Mesendoderm (in vitro differentiated cells): ENCODE data around the gene KDM4B.

ENCODE experiments used
- DNase-seq: peaks from one replicate; pipeline ENCODE4 v3.0.0; 2013
- H2AK5ac ChIP-seq: 2 replicates; pipeline ENCODE4 v1.6.1; 2013; ENCODE audit warnings: low read length, inconsistent platforms
- H2BK120ac ChIP-seq: 2 replicates; pipeline ENCODE4 v1.6.1; 2013; ENCODE audit warnings: low read depth, mild to moderate bottlenecking, low read length, moderate library complexity, mixed read lengths
- H2BK15ac ChIP-seq: replicated peaks from 2 replicates; pipeline ENCODE4 v1.6.1; 2013; ENCODE audit warnings: low read depth, mild to moderate bottlenecking, moderate library complexity
- H2BK5ac ChIP-seq: 2 replicates; pipeline ENCODE4 v1.6.1; 2013; ENCODE audit warnings: low read length, inconsistent platforms
- H3K18ac ChIP-seq: 2 replicates; pipeline ENCODE4 v1.6.1; 2013; ENCODE audit warnings: mild to moderate bottlenecking, low read length, mixed read lengths
- H3K23ac ChIP-seq: one replicate; pipeline ENCODE4 v1.6.1; 2013; ENCODE audit warnings: low read length
- H3K27ac ChIP-seq: 2 replicates; pipeline ENCODE4 v1.5.1; 2013; ENCODE audit warnings: low read depth, mild to moderate bottlenecking, inconsistent platforms, low read length, moderate library complexity
- H3K27me3 ChIP-seq: 2 replicates; pipeline ENCODE4 v1.6.1; 2013; ENCODE audit warnings: low read length, control low read depth, mild to moderate bottlenecking, inconsistent platforms; ENCODE audit not compliant: insufficient read depth, poor library complexity
- H3K36me3 ChIP-seq: 2 replicates; pipeline ENCODE4 v1.6.1; 2013; ENCODE audit warnings: low read length, inconsistent platforms; ENCODE audit not compliant: control insufficient read depth, insufficient read depth
- H3K4ac ChIP-seq: one replicate; pipeline ENCODE4 v1.6.1; 2013; ENCODE audit warnings: low read depth, mild to moderate bottlenecking, low read length, moderate library complexity
- H3K4me1 ChIP-seq: 2 replicates; pipeline ENCODE4 v1.6.1; 2013; ENCODE audit warnings: low read depth, low read length, inconsistent platforms; ENCODE audit not compliant: control insufficient read depth
- H3K4me2 ChIP-seq: 2 replicates; pipeline ENCODE4 v1.6.1; 2013; ENCODE audit warnings: low read length
- H3K4me3 ChIP-seq: 2 replicates; pipeline ENCODE4 v1.5.1; 2013; ENCODE audit warnings: mild to moderate bottlenecking, low read length
- H3K56ac ChIP-seq: one replicate; pipeline ENCODE4 v1.6.1; 2013; ENCODE audit warnings: low read length
- H3K79me1 ChIP-seq: 2 replicates; pipeline ENCODE4 v1.6.1; 2013; ENCODE audit warnings: low read length, inconsistent platforms
- H3K79me2 ChIP-seq: 2 replicates; pipeline ENCODE4 v1.6.1; 2013; ENCODE audit warnings: mild to moderate bottlenecking, low read length; ENCODE audit not compliant: control insufficient read depth, insufficient read depth
- H3K9ac ChIP-seq: 2 replicates; pipeline ENCODE4 v1.6.1; 2013; ENCODE audit warnings: low read length, inconsistent platforms
- H4K5ac ChIP-seq: one replicate; pipeline ENCODE4 v1.6.1; 2013; ENCODE audit warnings: low read length
- H4K8ac ChIP-seq: one replicate; pipeline ENCODE4 v1.6.1; 2013; ENCODE audit warnings: low read depth, mild to moderate bottlenecking, control low read depth, low read length, moderate library complexity
- WGBS: extraction: QIAGEN DNeasy Blood & Tissue Kit; methylation state at CpG from one replicate; pipeline ENCODE4 v1.1.7; 2013; ENCODE audit warnings: low lambda C conversion rate, missing lambda C conversion rate; ENCODE audit not compliant: insufficient coverage; ENCODE audit errors: extremely low coverage; 5-methylcytosine and 5-hydroxymethylcytosine counted together

KDM4B gene

DNA sequence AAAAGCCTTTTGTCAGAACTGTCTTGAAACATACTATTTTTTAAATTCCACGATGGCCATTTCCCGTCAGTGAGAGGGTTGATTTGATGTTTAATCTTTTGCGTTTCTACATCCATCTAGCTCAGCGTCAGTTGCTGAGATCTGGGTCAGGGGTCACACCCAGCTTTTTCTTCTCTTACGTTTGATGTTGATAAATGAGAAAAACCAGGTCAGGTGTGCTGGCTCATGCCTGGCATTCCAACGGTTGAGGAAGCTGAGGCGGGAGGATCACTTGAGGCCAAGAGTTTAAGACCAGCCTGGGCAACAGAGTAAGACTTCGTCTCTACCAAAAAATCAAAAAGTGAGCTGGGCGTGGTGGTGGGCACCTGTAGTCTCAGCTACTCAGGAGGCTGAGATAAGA is 202.8 kb downstream of the KDM4B start:
- no peak overlapping the region for H3K9ac ChIP-seq
- H2BK15ac ChIP-seq: no peak overlapping the region
- H3K56ac ChIP-seq: no peak overlapping the region
- H2BK120ac ChIP-seq: no peak overlapping the region
- H3K18ac ChIP-seq: no peak overlapping the region
- H3K79me1 ChIP-seq: no peaks in the 10 kb centered on the region
- H3K23ac ChIP-seq: no peak overlapping the region
- H4K5ac ChIP-seq: no peak overlapping the region
- no CpG with 5 or more reads among the region's 9 CpGs for WGBS
- no peak overlapping the region for H3K4me3 ChIP-seq
- no peak overlapping the region for H4K8ac ChIP-seq
- no peaks in the 10 kb centered on the region for H3K36me3 ChIP-seq
- DNase-seq: peak; percentile 14
- no peak overlapping the region for H2AK5ac ChIP-seq
- no peak overlapping the region for H2BK5ac ChIP-seq
- no peaks in the 10 kb centered on the region for H3K79me2 ChIP-seq
- no peak overlapping the region for H3K4ac ChIP-seq
- H3K27me3 ChIP-seq: no peaks in the 10 kb centered on the region
- H3K27ac ChIP-seq: no peak overlapping the region
- H3K4me2 ChIP-seq: no peak overlapping the region
- H3K4me1 ChIP-seq: no peaks in the 10 kb centered on the region

DNA sequence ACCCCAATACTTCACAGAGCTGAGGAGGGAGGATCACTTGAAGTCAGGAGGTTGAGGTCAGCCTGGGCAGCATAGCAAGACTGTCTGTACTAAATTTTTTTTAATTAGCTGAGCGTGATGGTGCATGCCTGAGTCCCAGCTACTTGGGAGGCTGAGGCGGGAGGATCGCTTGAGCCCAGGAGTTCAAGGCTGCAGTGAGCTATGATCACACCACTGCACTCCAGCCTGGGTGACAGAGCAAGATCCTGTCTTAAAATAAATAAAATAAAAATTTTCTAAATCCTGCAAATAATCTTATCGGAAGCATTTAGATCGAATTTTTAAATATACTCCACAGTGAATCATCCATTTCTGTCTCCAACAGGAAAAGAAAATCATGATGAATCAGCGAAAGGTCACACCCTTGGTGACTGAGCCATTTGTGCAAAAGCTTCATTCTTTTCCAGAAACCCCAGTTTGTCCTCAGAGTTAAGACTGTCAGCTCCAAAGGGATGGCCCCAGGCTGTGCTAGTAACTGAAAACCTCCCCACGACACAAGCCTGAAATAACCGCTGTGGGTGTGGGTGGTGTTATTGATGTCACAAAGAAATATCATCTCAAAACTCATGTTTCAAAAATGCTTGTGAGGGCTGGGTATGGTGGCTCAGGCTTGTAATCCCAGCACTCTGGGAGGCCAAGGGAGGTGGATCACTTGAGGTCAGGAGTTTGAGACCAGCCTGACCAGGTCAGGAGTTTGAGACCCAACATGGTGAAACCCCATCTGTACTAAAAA is 204.1 kb downstream of the KDM4B start:
- H3K4me3 ChIP-seq: no peak overlapping the region
- no peak overlapping the region for H3K9ac ChIP-seq
- WGBS: no CpG with 5 or more reads among the region's 8 CpGs
- no peak overlapping the region for H4K8ac ChIP-seq
- no peak overlapping the region for H4K5ac ChIP-seq
- no peaks in the 10 kb centered on the region for H3K79me2 ChIP-seq
- H3K4me1 ChIP-seq: no peaks in the 10 kb centered on the region
- H3K27ac ChIP-seq: no peak overlapping the region
- peak; percentile 14 for DNase-seq
- no peak overlapping the region for H3K4me2 ChIP-seq
- H3K36me3 ChIP-seq: no peaks in the 10 kb centered on the region
- no peak overlapping the region for H2BK120ac ChIP-seq
- H3K56ac ChIP-seq: no peak overlapping the region
- no peaks in the 10 kb centered on the region for H3K79me1 ChIP-seq
- no peak overlapping the region for H3K23ac ChIP-seq
- no peak overlapping the region for H2BK15ac ChIP-seq
- H3K4ac ChIP-seq: no peak overlapping the region
- no peaks in the 10 kb centered on the region for H3K27me3 ChIP-seq
- no peak overlapping the region for H2AK5ac ChIP-seq
- no peak overlapping the region for H2BK5ac ChIP-seq
- no peak overlapping the region for H3K18ac ChIP-seq

DNA sequence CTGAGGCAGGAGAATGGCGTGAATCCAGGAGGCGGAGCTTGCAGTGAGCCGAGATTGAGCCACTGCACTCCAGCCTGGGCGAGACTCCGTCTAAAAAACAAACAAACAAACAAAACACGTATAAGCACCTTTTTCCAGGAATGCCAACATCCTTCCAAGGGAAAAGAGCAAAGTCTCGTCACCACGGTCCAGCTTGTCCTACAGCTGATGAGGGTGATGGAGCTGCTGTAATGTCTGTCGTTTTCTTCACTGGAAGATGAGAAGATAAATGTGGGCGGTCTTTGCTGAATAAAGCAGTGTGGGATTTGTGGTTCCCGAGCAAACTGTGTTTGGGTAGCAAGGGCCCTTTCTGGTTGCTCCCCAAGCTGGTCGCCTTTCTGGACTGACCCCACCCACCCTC is 205.1 kb downstream of the KDM4B start:
- Histone ChIP-seq H2BK15ac (no peak overlapping the region), H3K4me1 (no peaks in the 10 kb centered on the region), H3K36me3 (no peaks in the 10 kb centered on the region), H3K23ac (no peak overlapping the region), H3K4me2 (no peak overlapping the region), H4K5ac (no peak overlapping the region), H3K79me2 (no peaks in the 10 kb centered on the region), H3K9ac (no peak overlapping the region), H3K4me3 (no peak overlapping the region), H2BK5ac (no peak overlapping the region), H3K4ac (no peak overlapping the region), H3K27ac (no peak overlapping the region), H3K79me1 (no peaks in the 10 kb centered on the region), H2AK5ac (no peak overlapping the region), H3K18ac (no peak overlapping the region), H2BK120ac (no peak overlapping the region), H3K27me3 (no peaks in the 10 kb centered on the region), H3K56ac (no peak overlapping the region), H4K8ac (no peak overlapping the region)
- DNase-seq: no peak
- no CpG with 5 or more reads among the region's 12 CpGs for WGBS

DNA sequence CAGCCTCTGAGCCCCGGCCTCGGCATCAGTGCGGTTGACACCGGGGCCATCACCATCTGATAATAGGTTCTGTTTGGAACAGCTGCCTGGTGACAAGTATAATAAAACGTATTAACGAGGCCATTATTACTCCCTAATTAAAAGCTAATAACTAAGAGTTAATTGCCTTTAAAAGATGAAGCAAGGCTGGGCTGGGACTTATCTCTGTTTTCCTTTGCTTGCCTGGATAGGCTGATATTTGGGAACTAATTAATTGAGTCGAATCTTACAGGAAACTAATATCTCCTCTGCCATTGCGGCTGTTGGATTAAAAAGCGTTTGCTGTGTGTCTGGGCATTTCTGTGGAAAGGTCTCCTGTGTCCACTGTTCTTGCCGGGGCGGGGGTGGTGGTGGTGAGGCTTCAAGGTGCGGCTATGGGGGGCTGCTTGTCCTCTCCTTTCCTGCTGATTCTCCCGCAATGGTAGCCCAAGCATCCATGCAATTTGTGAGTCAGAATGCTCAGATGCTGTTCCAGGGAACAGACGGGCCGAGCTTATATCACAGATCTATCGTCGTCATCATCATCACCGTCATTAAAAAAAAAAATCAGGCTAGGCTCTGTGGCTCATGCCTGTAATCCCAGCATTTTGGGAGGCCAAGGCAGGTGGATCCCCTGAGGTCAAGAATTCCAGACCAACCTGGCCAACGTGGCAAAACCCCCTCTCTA is 209.0 kb downstream of the KDM4B start:
- Histone ChIP-seq H3K27me3 (no peaks in the 10 kb centered on the region), H2BK120ac (no peak overlapping the region), H3K4me1 (no peaks in the 10 kb centered on the region), H3K79me1 (no peaks in the 10 kb centered on the region), H2AK5ac (no peak overlapping the region), H4K5ac (no peak overlapping the region), H3K36me3 (no peaks in the 10 kb centered on the region), H3K27ac (no peak overlapping the region), H3K56ac (no peak overlapping the region), H2BK15ac (no peak overlapping the region), H3K4me3 (no peak overlapping the region), H3K9ac (no peak overlapping the region), H4K8ac (no peak overlapping the region), H2BK5ac (no peak overlapping the region), H3K23ac (no peak overlapping the region), H3K18ac (no peak overlapping the region), H3K4ac (no peak overlapping the region), H3K79me2 (no peaks in the 10 kb centered on the region), H3K4me2 (no peak overlapping the region)
- DNase-seq: no peak
- no CpG with 5 or more reads among the region's 19 CpGs for WGBS

DNA sequence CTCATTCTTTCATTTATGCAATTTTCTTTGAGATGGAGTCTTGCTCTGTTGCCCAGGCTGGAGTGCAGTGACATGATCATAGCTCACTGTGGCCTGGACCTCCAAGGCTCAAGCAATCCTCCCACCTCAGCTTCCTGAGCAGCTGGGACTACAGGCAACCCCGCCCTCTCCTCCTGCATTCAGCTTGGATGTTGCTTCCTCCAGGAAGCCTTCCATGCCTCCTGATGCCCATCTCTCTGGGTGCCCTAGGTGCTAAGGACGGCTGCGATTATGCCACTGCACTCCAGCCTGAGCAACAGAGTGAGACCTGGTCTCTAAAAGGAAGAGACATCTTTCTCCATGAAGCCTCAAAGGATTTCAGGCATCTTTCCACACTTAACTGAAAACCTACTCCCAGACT is 209.9 kb downstream of the KDM4B start:
- WGBS: no CpG with 5 or more reads among the region's 3 CpGs
- no peak for DNase-seq
- no peak overlapping the region for H2BK5ac ChIP-seq
- no peaks in the 10 kb centered on the region for H3K36me3 ChIP-seq
- no peak overlapping the region for H3K23ac ChIP-seq
- H2BK120ac ChIP-seq: no peak overlapping the region
- no peak overlapping the region for H4K5ac ChIP-seq
- H3K27ac ChIP-seq: no peak overlapping the region
- H3K9ac ChIP-seq: no peak overlapping the region
- no peaks in the 10 kb centered on the region for H3K27me3 ChIP-seq
- no peak overlapping the region for H2BK15ac ChIP-seq
- H2AK5ac ChIP-seq: no peak overlapping the region
- H3K79me1 ChIP-seq: no peaks in the 10 kb centered on the region
- no peak overlapping the region for H3K56ac ChIP-seq
- H3K79me2 ChIP-seq: no peaks in the 10 kb centered on the region
- H3K4me2 ChIP-seq: no peak overlapping the region
- H4K8ac ChIP-seq: no peak overlapping the region
- no peak overlapping the region for H3K18ac ChIP-seq
- no peaks in the 10 kb centered on the region for H3K4me1 ChIP-seq
- no peak overlapping the region for H3K4ac ChIP-seq
- H3K4me3 ChIP-seq: no peak overlapping the region
